PC-9 (cell line): ENCODE results near the gene SPARCL1. TPM values are rescaled to one million over a fixed set of nuclear protein-coding genes. Genes with fewer than 3 reads are reported as not detected.

Experiments used
- BruUV-seq: library from RNA; stranded (reverse); fragments of 400-500 nt; replicated peaks from 2 replicates; lab custom pipeline; 2021; lab: Mats Ljungman, UMichigan
- CTCF ChIA-PET: fragments of 300-600 bp; sonication (Branson Sonifier 250); formaldehyde crosslinking; loops from one replicate; lab custom pipeline; 2022; ENCODE audit warnings: antibody characterized with exemption; lab: Charles Lee
- POLR2A ChIA-PET: fragments of 300-600 bp; sonication (Branson Sonifier 250); formaldehyde crosslinking; loops from one replicate; lab custom pipeline; 2022; ENCODE audit warnings: antibody characterized with exemption; ENCODE audit not compliant: unreplicated experiment; lab: Charles Lee
- DNase-seq, 2 experiments: peaks; one replicate each; pipeline versions ENCODE4 v3.0.0 to v3.0.0-alpha.2; 2015 to 2022; ENCODE audit warnings: mixed read lengths in 1 of 2
- H2AFZ ChIP-seq: fragments of 200-600 bp; sonication (generic); 2 replicates; pipeline ENCODE4 v1.8.1; 2017; ENCODE audit warnings: antibody characterized with exemption
- H3F3A ChIP-seq: fragments of 200-600 bp; sonication (generic); 2 replicates; pipeline ENCODE4 v1.8.1; 2017; ENCODE audit warnings: antibody characterized with exemption, mild to moderate bottlenecking, low read depth; ENCODE audit not compliant: insufficient read depth
- H3K27ac ChIP-seq: fragments of 200-600 bp; sonication (generic); 2 replicates; pipeline ENCODE4 v1.6.1; 2016; ENCODE audit warnings: mixed run types
- H3K27me3 ChIP-seq: fragments of 200-600 bp; sonication (generic); 2 replicates; pipeline ENCODE4 v1.6.1; 2016; ENCODE audit warnings: low read depth, mixed run types; ENCODE audit not compliant: insufficient read depth
- H3K36me3 ChIP-seq: fragments of 200-600 bp; sonication (generic); 2 replicates; pipeline ENCODE4 v1.6.1; 2016; ENCODE audit warnings: low read depth, mixed run types
- H3K4me1 ChIP-seq: fragments of 200-600 bp; sonication (generic); replicated peaks from 2 replicates; pipeline ENCODE4 v1.6.1; 2016; ENCODE audit warnings: mixed run types; ENCODE audit not compliant: insufficient read depth
- H3K4me2 ChIP-seq: fragments of 200-600 bp; sonication (generic); 2 replicates; pipeline ENCODE4 v1.6.1; 2017; ENCODE audit warnings: mixed run types
- H3K4me3 ChIP-seq: fragments of 200-600 bp; sonication (generic); 2 replicates; pipeline ENCODE4 v1.6.1; 2016; ENCODE audit warnings: mixed run types
- H3K79me2 ChIP-seq: fragments of 200-600 bp; sonication (generic); 2 replicates; pipeline ENCODE4 v1.6.1; 2017; ENCODE audit warnings: low read depth, mixed run types
- H3K9me2 ChIP-seq: fragments of 200-600 bp; sonication (generic); 2 replicates; pipeline ENCODE4 v1.8.1; 2017; ENCODE audit warnings: mild to moderate bottlenecking; ENCODE audit not compliant: insufficient read depth
- H3K9me3 ChIP-seq: fragments of 200-600 bp; sonication (generic); 2 replicates; pipeline ENCODE4 v1.8.1; 2016; ENCODE audit warnings: low read depth; ENCODE audit not compliant: insufficient read depth
- H4K20me1 ChIP-seq: fragments of 200-600 bp; sonication (generic); 2 replicates; pipeline ENCODE4 v1.8.1; 2017; ENCODE audit not compliant: insufficient read depth
- EZH2 ChIP-seq: fragments of 200-600 bp; sonication (generic); IDR thresholded peaks from 2 replicates; pipeline ENCODE4 v1.8.0; 2017; ENCODE audit warnings: antibody characterized with exemption, low read depth
- intact Hi-C: fragments of 100-400 bp; cut with micrococcal nuclease; formaldehyde crosslinking; loops from one replicate; pipeline ENCODE4 v1.10.0; 2022; ENCODE audit not compliant: unreplicated experiment
- total RNA-seq: library from RNA; stranded (reverse); gene quantifications from 2 replicates; pipeline ENCODE4 v1.2.3, GENCODE V29; 2021
- TF ChIP-seq, protein P1 (sequence below): fragments of 200-600 bp; sonication (generic); conservative IDR thresholded peaks from 2 replicates; pipeline ENCODE4 v1.6.1; 2017; ENCODE audit warnings: mixed run types, antibody characterized with exemption, mild to moderate bottlenecking, moderate library complexity

SPARCL1 gene
- total RNA-seq, 1 experiment from 2014 or later, result not detected

- Histone ChIP-seq H3K36me3 (0 out of 2 replicates have a peak, but pooled peaks cover 5% of the 10 kb centered on the region), H3K27me3 (no peaks in the 10 kb centered on the region), H3K4me2 (no peak overlapping the region), H3K4me1 (no peaks in the 10 kb centered on the region), H2AFZ (no peak overlapping the region), H3F3A (no peaks in the 10 kb centered on the region), H3K9me2 (no peaks in the 10 kb centered on the region), H3K9me3 (no peaks in the 10 kb centered on the region), H3K4me3 (no peak overlapping the region), H3K27ac (no peak overlapping the region), H3K79me2 (0 out of 2 replicates have a peak, but pooled peaks cover 4% of the 10 kb centered on the region), H4K20me1 (no peaks in the 10 kb centered on the region)
- BruUV-seq, result no TSS peak
- ChIA-PET CTCF (no interaction called here), POLR2A (no interaction called here)
- TF ChIP-seq, protein P1, sequence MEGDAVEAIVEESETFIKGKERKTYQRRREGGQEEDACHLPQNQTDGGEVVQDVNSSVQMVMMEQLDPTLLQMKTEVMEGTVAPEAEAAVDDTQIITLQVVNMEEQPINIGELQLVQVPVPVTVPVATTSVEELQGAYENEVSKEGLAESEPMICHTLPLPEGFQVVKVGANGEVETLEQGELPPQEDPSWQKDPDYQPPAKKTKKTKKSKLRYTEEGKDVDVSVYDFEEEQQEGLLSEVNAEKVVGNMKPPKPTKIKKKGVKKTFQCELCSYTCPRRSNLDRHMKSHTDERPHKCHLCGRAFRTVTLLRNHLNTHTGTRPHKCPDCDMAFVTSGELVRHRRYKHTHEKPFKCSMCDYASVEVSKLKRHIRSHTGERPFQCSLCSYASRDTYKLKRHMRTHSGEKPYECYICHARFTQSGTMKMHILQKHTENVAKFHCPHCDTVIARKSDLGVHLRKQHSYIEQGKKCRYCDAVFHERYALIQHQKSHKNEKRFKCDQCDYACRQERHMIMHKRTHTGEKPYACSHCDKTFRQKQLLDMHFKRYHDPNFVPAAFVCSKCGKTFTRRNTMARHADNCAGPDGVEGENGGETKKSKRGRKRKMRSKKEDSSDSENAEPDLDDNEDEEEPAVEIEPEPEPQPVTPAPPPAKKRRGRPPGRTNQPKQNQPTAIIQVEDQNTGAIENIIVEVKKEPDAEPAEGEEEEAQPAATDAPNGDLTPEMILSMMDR, result no peak
- TF ChIP-seq EZH2, result no peak
- intact Hi-C loops, result no loop called here
- DNase-seq, result no peak
Measured at GRCh38 chr4:87433342-87433741, 95.8 kb downstream of the SPARCL1 start.

- POLR2A ChIA-PET, result no interaction called here
- CTCF ChIA-PET, result no interaction called here
Measured at GRCh38 chr4:87430038-87430437, 99.1 kb downstream of the SPARCL1 start.

DNA sequence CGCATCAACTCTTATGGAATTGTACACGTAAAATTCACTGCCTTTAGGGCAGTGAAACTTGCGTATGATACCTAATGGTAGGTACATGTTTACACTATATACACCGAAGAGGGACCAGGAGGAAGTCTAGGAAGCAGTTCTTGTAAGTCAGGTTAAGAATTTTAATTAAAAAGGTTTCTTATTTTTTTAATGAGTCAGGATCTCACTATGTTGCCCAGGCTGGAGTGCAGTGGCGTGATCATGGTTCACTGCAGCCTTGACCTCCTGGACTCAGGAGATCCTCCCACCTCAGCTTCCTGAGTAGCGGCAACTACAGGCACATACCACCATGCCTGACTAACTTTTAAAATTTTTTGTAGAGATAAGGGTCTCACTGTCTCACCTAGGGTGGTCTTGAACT, 100.2 kb downstream of the SPARCL1 start:
- Histone ChIP-seq H3K27ac (no peak overlapping the region), H3F3A (no peaks in the 10 kb centered on the region), H3K79me2 (peaks cover 22% of the 10 kb centered on the region), H3K4me2 (no peak overlapping the region), H3K4me3 (no peak overlapping the region), H3K36me3 (no peaks in the 10 kb centered on the region), H3K4me1 (peaks cover under 1% of the 10 kb centered on the region; the same call in 1 of the 2 replicates), H3K9me3 (no peaks in the 10 kb centered on the region), H3K27me3 (no peaks in the 10 kb centered on the region), H4K20me1 (no peaks in the 10 kb centered on the region), H3K9me2 (no peaks in the 10 kb centered on the region), H2AFZ (no peak overlapping the region)
- CTCF ChIA-PET, result no interaction called here
- POLR2A ChIA-PET, result no interaction called here
- DNase-seq, result no peak
- intact Hi-C loops, result no loop called here
- no TSS peak for BruUV-seq
- TF ChIP-seq, protein P1, result no peak
- TF ChIP-seq EZH2, result no peak

More at GRCh38 chr4:87430038-87430437, 99.1 kb downstream of the SPARCL1 start:
- Histone ChIP-seq H3K9me2 (no peaks in the 10 kb centered on the region), H3K4me3 (no peak overlapping the region), H3K27ac (no peak overlapping the region), H3K4me2 (no peak overlapping the region), H2AFZ (no peak overlapping the region), H4K20me1 (no peaks in the 10 kb centered on the region), H3K27me3 (no peaks in the 10 kb centered on the region), H3K9me3 (no peaks in the 10 kb centered on the region), H3K79me2 (peaks cover 12% of the 10 kb centered on the region; the same call in 1 of the 2 replicates), H3K4me1 (no peaks in the 10 kb centered on the region), H3K36me3 (0 out of 2 replicates have a peak, but pooled peaks cover under 1% of the 10 kb centered on the region), H3F3A (no peaks in the 10 kb centered on the region)
- DNase-seq, result no peak
- intact Hi-C loops, result no loop called here
- no TSS peak for BruUV-seq
- TF ChIP-seq EZH2, result no peak
- TF ChIP-seq, protein P1, result no peak
